HG03442 (cell line): ENCODE data around the gene NSF.
"Not testable (repeated sequence)": the region's sequence is repeated elsewhere in the genome, so short reads cannot be mapped to it uniquely, and the experiment has no call there.

ENCODE experiments used
- ATAC-seq: cut with Tn5 transposase; IDR thresholded peaks from one replicate; pipeline ENCODE4 v1.9.1; 2021; ENCODE audit warnings: mild to moderate bottlenecking, moderate library complexity; ENCODE audit not compliant: unreplicated experiment

NSF gene

GRCh38 chr17:46753776-46754175 lies 163.3 kb downstream of the NSF start:
- no peak for ATAC-seq

GRCh38 chr17:46756081-46756735 lies 165.7 kb downstream of the NSF start:
- no peak for ATAC-seq

- ATAC-seq: no peak
Measured at GRCh38 chr17:46756861-46757260, 166.4 kb downstream of the NSF start.

- ATAC-seq: not testable (repeated sequence)
Measured at GRCh38 chr17:46757588-46757987, 167.1 kb downstream of the NSF start.

- ATAC-seq: no peak
Measured at GRCh38 chr17:46758614-46759013, 168.1 kb downstream of the NSF start.

- ATAC-seq: no peak
Measured at GRCh38 chr17:46759141-46759540, 168.7 kb downstream of the NSF start.

- ATAC-seq: no peak
Measured at GRCh38 chr17:46763416-46763815, 172.9 kb downstream of the NSF start.

- no peak for ATAC-seq
Measured at GRCh38 chr17:46764000-46764708, 173.7 kb downstream of the NSF start.

GRCh38 chr17:46764709-46765401 lies 174.4 kb downstream of the NSF start:
- ATAC-seq: no peak

- ATAC-seq: no peak
Measured at GRCh38 chr17:46765453-46765852, 175.0 kb downstream of the NSF start.

GRCh38 chr17:46766493-46767491 lies 176.3 kb downstream of the NSF start:
- ATAC-seq: no peak

GRCh38 chr17:46768540-46768870 lies 178.0 kb downstream of the NSF start:
- no peak for ATAC-seq

GRCh38 chr17:46768896-46769295 lies 178.4 kb downstream of the NSF start:
- ATAC-seq: not testable (repeated sequence)

GRCh38 chr17:46769531-46770438 lies 179.3 kb downstream of the NSF start:
- ATAC-seq: no peak

- ATAC-seq: no peak
Measured at GRCh38 chr17:46770439-46770817, 180.0 kb downstream of the NSF start.

GRCh38 chr17:46770818-46771560 lies 180.5 kb downstream of the NSF start:
- ATAC-seq: no peak

- ATAC-seq: no peak
Measured at GRCh38 chr17:46771561-46772474, 181.3 kb downstream of the NSF start.
